HG03460 (cell line): ENCODE measurements around the gene NPAS3.

Experiments used
- ATAC-seq: cut with Tn5 transposase; IDR thresholded peaks from one replicate; pipeline ENCODE4 v1.9.1; 2021; ENCODE audit not compliant: unreplicated experiment

NPAS3 gene

DNA sequence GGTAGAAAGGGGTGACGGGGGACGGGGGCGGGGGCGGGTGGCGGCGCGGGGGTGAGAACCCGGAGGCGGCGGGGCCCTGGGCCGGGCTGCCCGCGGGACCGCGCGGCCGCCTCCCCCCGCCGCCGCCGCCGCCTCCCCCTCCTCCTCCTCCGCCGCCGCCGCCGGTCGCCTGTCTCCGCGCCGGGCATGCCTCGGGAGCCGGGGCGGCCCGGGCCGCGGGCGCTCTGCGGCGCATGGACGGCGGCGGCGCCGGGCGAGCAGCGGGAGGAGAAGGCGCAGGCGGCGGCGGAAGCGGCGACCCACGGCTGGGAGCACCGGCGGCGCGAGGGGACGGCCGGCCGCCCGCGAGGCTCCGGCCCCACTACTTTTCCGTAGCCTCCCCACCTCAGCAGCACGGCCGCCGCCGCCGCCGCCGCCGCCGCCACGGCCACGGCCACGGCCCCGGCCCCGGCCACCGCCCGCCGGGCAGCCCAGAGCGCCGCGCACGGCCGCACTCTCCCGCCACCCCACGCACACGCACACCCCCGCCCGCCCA, at the start of gene NPAS3:
Gene NPAS3, plus strand, starts transcription at position 161 of the 535 bp plus-strand sequence.
- ATAC-seq, result no peak

GRCh38 chr14:32896979-32897697, 41.5 kb upstream of the NPAS3 start:
- ATAC-seq, result no peak

DNA sequence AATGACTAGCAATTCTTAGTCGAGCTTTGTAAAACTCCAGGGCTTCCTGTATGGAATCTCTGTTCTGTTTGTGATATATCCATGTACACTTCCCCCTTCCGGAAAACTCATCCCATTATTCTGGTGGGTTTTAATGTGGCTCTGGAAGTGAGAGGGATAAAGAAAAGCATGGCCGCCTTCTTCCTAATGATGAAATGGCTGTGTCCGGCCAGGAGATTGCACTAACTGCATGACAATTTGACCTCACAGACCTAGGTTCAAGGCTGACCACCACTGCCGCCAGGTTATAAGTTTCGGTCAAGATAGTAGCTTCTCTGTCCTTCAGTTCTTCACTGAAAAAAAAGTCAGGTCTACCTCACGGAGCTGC, 41.0 kb upstream of the NPAS3 start:
- no peak for ATAC-seq

DNA sequence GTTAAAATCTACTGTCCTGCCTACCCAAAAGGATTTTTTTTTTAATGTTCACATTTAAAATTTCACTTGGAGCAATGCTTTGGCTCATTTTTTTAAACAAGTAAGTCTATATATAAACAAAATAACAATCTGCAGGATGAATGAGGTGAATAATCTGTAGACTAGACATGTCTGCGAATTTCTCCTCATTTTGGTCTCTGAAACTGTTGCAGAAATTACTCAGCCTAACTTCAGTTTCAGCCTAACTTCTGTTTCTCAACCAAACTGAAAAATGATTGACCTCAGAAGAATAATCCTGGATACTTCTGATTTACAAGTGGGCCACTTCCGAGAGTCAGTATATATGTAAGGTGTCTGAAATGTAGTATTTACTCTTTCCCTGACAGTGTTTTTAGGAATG, 39.8 kb upstream of the NPAS3 start:
- no peak for ATAC-seq

- no peak for ATAC-seq
Observed at GRCh38 chr14:32900547-32900946, 38.1 kb upstream of the NPAS3 start.

GRCh38 chr14:32905013-32905412, 33.7 kb upstream of the NPAS3 start:
- no peak for ATAC-seq

- ATAC-seq, result no peak
Observed at GRCh38 chr14:32906672-32907071, 32.0 kb upstream of the NPAS3 start.

GRCh38 chr14:32908196-32909084, 30.2 kb upstream of the NPAS3 start:
- ATAC-seq, result no peak

- ATAC-seq, result no peak
Observed at GRCh38 chr14:32913725-32914124, 25.0 kb upstream of the NPAS3 start.

DNA sequence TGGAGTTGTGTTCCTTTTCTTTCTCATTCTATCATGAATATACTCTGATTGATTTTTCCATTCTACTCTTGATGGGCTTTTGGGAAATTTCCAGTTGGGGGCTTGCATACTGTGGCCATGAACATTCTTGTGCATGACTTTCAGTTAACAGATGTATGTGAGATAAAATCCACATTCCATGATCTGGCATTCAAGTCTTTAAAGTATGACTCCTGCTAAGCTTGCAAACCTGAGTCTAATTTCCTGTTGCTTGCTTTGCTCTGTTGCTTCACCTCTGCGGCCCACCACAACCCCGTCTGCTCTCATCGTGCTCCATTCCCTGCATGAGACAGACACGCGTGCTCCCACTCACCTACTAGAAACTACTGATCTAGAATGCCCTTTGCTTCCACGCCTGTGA, 24.3 kb upstream of the NPAS3 start:
- no peak for ATAC-seq

- no peak for ATAC-seq
Observed at GRCh38 chr14:32920696-32921276, 17.9 kb upstream of the NPAS3 start.

- ATAC-seq, result no peak
Observed at GRCh38 chr14:32925439-32925838, 13.2 kb upstream of the NPAS3 start.

GRCh38 chr14:32932302-32932913, 6.3 kb upstream of the NPAS3 start:
- ATAC-seq, result no peak

DNA sequence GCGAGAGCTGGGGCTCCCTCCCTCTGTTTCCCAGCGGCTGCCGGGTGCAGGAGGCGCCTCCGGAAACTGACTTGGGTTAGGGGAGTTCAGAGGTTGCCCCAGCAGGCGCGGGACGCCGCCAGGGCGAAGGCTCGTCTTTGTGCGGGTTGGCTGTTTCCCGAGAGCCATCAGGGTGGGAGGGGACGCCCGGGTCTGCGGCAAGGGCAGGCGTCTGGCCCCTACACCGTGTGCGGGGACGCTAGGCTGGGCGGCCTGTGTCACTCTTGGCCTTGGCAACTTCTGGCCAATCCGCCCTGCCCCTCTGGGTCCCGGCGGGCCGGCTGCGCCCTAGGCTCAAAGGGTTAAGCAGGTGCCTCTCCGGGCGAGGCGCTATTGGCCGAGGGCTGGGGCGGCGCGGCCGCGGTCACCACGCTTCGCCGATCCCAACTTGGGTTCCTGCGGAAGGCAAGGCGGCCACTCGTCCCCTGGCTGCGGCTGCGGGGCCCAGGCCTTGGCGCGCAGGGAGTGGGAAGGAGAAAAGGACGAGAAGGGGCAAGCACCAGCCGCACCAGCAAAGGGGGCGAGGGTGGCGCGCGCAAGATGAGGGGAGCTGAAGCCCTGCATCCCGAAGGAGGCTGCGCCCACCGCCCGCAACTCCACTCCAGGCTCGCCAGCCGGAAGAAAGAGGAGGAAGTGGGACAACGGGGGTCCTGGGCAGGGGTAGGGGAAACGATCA, 5.6 kb upstream of the NPAS3 start:
- no peak for ATAC-seq

- ATAC-seq, result no peak
Observed at GRCh38 chr14:32933629-32934072, 5.0 kb upstream of the NPAS3 start.

DNA sequence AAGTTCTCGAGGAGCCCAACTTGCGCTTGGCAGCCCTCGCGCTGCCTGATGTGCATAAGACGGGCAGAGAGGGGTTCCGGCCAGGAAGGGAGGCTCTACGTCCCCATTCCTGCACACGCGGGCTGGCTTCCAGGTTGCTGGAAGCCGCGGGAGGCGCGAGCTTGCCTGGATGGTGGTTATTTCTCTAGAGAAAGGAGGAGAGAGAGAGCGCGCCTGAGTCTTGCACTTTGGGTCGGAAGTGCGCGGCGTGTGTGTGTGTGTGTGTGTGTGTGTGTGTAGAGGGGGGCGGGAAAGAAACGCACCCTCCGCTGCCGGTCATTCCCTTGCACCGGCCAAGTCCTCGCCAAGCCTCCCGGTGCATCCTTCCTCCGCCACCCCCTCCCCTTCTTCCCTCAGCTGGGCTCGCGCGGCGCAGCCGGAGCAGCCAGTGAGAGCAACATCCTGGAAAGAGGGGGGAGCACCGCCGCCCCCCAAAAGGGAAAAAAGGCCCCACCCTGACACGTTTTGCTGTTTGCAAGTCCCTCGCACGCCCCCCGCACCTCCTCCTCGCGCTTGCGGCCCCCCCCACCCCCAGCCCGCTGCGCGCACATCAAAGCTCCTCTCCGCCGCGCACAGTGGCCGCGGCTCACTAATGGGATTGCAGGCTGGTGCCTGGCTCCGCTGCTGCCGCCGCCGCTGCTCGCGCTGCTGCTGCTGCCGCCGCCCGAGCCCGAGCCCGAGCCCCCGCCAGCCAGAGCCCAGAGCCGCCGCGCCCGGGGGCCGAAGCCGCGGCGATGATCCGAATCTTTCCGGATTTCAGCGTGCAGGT, 4.4 kb upstream of the NPAS3 start:
- no peak for ATAC-seq

GRCh38 chr14:32934881-32935633, 3.6 kb upstream of the NPAS3 start:
- no peak for ATAC-seq

DNA sequence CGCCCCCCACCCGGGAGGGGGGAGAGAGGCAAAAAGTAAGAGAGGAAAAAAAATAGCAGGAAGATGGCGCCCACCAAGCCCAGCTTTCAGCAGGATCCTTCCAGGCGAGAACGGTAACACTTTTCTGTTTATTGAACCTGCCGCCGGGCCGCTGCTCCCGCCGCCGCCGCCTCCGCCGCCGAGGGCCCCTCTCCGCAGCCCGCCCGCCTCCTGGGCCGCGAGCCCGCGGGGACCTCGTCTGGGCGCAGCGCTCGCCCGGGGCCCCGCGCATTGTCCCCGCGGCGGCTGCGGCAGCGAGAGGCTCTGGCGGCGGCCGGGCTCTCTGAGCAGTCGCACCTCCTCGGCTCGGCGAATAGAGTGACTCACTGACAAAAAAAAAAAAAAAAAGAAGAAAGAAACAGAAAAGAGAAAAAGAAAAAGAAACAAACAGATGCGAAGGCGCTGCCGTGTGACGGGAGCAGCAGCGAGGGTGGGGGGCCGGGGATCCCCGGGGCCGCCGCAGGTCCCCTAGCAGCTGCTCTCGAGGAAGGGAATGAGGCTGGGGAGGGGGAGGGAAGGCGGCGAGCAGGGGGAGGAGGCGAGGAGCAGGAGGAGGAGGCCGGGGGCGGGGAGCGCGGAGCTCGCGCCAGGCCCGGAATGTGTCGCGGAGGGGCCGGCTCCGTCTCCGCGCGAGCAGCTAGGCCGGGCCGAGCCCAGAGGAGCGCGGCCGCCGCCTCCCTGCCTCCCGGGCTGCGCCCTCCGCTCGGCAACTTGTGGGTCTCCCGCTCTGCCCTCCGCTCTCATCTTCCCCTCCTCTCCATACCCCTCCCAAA, 781 bp downstream of the NPAS3 start:
- ATAC-seq, result no peak
